Transverse colon (tissue), 4 donors: ENCODE data around the gene KRTAP6-1.

Experiments
- CTCF ChIP-seq, 5 experiments: fragments of 200-600 bp in 3 of 5; fragments of 450-650 bp in 2 of 5; sonication (generic) in 3 of 5; IDR thresholded peaks; 1 replicate in 2 of 5; 2 replicates in 3 of 5; pipeline ENCODE4 v1.5.1; 2016 to 2017; ENCODE audit warnings: antibody characterized with exemption in 5 of 5, inconsistent platforms in 3 of 5, mild to moderate bottlenecking in 2 of 5, moderate library complexity in 1 of 5
- EP300 ChIP-seq: sonication (generic); formaldehyde crosslinking; IDR thresholded peaks from one replicate; pipeline ENCODE4 v1.6.1; 2017; ENCODE audit warnings: antibody characterized with exemption, low read depth
- POLR2A ChIP-seq: fragments of 450-650 bp; IDR thresholded peaks from one replicate; pipeline ENCODE4 v1.6.1; 2016; ENCODE audit warnings: antibody characterized with exemption, mild to moderate bottlenecking, moderate library complexity
- POLR2AphosphoS5 ChIP-seq, 3 donors: sonication (generic); formaldehyde crosslinking; IDR thresholded peaks; one replicate each; pipeline ENCODE4 v1.6.1; 2016; ENCODE audit warnings: antibody characterized with exemption in 3 of 3

GRCh38 chr21:30615199-30615598 lies 1.5 kb upstream of the KRTAP6-1 start:
- TF ChIP-seq CTCF (IDR thresholded peaks at IDR 0.05) = no peak
- no peak for TF ChIP-seq POLR2A
- TF ChIP-seq EP300 = no peak
- TF ChIP-seq POLR2AphosphoS5 (IDR thresholded peaks at IDR 0.05) = no peak
